GM21360 (cell line): ENCODE data around the gene TBCA.

Experiments
- ATAC-seq: cut with Tn5 transposase; IDR thresholded peaks from one replicate; pipeline ENCODE4 v1.9.1; 2021; ENCODE audit warnings: mild to moderate bottlenecking, moderate library complexity; ENCODE audit not compliant: unreplicated experiment

Gene TBCA

GRCh38 chr5:77775790-77776553, at the start of gene TBCA:
TBCA (minus strand) TSS chr5:77776339; CDS start chr5:77776257, 82 bp downstream.
- ATAC-seq: peak; percentile 85

GRCh38 chr5:77824981-77825380, 48.8 kb upstream of the TBCA start:
- no peak for ATAC-seq

- no peak for ATAC-seq
Measured at GRCh38 chr5:77816686-77817085, 40.5 kb upstream of the TBCA start.

GRCh38 chr5:77812926-77813589, 36.9 kb upstream of the TBCA start:
- ATAC-seq: no peak

GRCh38 chr5:77806213-77806843, 30.2 kb upstream of the TBCA start:
- ATAC-seq: no peak

- ATAC-seq: no peak
Measured at GRCh38 chr5:77798456-77798855, 22.3 kb upstream of the TBCA start.

- ATAC-seq: no peak
Measured at GRCh38 chr5:77797136-77797535, 21.0 kb upstream of the TBCA start.

- ATAC-seq: no peak
Measured at GRCh38 chr5:77795846-77796245, 19.7 kb upstream of the TBCA start.

GRCh38 chr5:77795268-77795667, 19.1 kb upstream of the TBCA start:
- no peak for ATAC-seq

GRCh38 chr5:77791926-77792325, 15.8 kb upstream of the TBCA start:
- ATAC-seq: no peak

- ATAC-seq: no peak
Measured at GRCh38 chr5:77791356-77791755, 15.2 kb upstream of the TBCA start.

GRCh38 chr5:77785229-77785628, 9.1 kb upstream of the TBCA start:
- ATAC-seq: no peak

- no peak for ATAC-seq
Measured at GRCh38 chr5:77784735-77785134, 8.6 kb upstream of the TBCA start.

GRCh38 chr5:77781076-77781475, 4.9 kb upstream of the TBCA start:
- no peak for ATAC-seq

- ATAC-seq: no peak
Measured at GRCh38 chr5:77778881-77779438, 2.8 kb upstream of the TBCA start.

- ATAC-seq: no peak
Measured at GRCh38 chr5:77778398-77778797, 2.3 kb upstream of the TBCA start.

- no peak for ATAC-seq
Measured at GRCh38 chr5:77777911-77778310, 1.8 kb upstream of the TBCA start.

- ATAC-seq: no peak
Measured at GRCh38 chr5:77777281-77777892, 1.2 kb upstream of the TBCA start.

- ATAC-seq: no peak
Measured at GRCh38 chr5:77776554-77777206, 541 bp upstream of the TBCA start.

- ATAC-seq: peak; percentile 10
Measured at GRCh38 chr5:77774981-77775789, 954 bp downstream of the TBCA start.
